Neural progenitor cell (in vitro differentiated cells): Measurements from ENCODE around the gene GULP1.

Experiments used
- CTCF ChIP-seq: fragments of 200-600 bp; sonication (generic); IDR thresholded peaks from 2 replicates; pipeline ENCODE4 v1.5.1; 2017; ENCODE audit warnings: antibody characterized with exemption, mild to moderate bottlenecking
- EZH2 ChIP-seq: fragments of 200-600 bp; sonication (generic); IDR thresholded peaks from 2 replicates; pipeline ENCODE4 v1.6.1; 2017; ENCODE audit warnings: antibody characterized with exemption, mild to moderate bottlenecking, moderate library complexity

DNA sequence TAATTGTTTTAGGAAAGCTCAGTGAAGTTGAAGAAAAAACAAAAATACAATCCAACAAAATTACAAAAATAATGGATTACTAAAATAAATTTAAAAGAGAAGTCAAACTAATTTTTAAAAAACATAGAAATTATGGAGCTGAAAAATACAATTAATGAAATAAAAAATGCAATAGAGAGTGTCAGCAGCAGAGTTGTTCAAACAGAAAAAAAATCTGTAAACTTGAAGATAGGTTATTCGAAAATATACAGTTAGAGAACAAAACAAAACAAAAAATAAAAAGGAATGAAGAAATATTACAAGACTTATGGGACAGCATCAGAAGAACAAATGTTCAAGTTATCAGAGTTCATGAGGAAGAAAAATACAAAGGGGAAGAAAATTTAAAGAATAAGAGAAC is 114.7 kb downstream of the GULP1 start:
- TF ChIP-seq CTCF (no peak), EZH2 (no peak)
